ENCODE measurements around the gene ADH6.
"Not testable (repeated sequence)": the region's sequence is repeated elsewhere in the genome, so short reads cannot be mapped to it uniquely, and the experiment has no call there.

The ADH6 gene

GRCh38 chr4:99219072-99219471 lies at the start of gene ADH6:
TSS of gene ADH6 (minus strand) at chr4:99219246. CDS start at chr4:99219152, 94 bp downstream.
- no peak for DNase-seq (ENCODE audit: low read depth in 2 of 2)

GRCh38 chr4:99264927-99265326 lies 45.9 kb upstream of the ADH6 start:
- DNase-seq (ENCODE audit: low read depth in 2 of 2), result no peak

- DNase-seq (ENCODE audit: low read depth in 2 of 2), result no peak
Measured at GRCh38 chr4:99252746-99253145, 33.7 kb upstream of the ADH6 start.

GRCh38 chr4:99248714-99249113 lies 29.7 kb upstream of the ADH6 start:
- DNase-seq (ENCODE audit: low read depth in 2 of 2), result no peak

GRCh38 chr4:99235955-99236354 lies 16.9 kb upstream of the ADH6 start:
- DNase-seq (ENCODE audit: low read depth in 2 of 2), result no peak

GRCh38 chr4:99234331-99235010 lies 15.4 kb upstream of the ADH6 start:
- DNase-seq (ENCODE audit: low read depth in 2 of 2), result no peak

- DNase-seq (ENCODE audit: low read depth in 2 of 2), result not testable (repeated sequence)
Measured at GRCh38 chr4:99233397-99233796, 14.4 kb upstream of the ADH6 start.

GRCh38 chr4:99228706-99229105 lies 9.7 kb upstream of the ADH6 start:
- not testable (repeated sequence) for DNase-seq (ENCODE audit: low read depth in 2 of 2)

- DNase-seq (ENCODE audit: low read depth in 2 of 2), result not testable (repeated sequence)
Measured at GRCh38 chr4:99227646-99228045, 8.6 kb upstream of the ADH6 start.

GRCh38 chr4:99221980-99222379 lies 2.9 kb upstream of the ADH6 start:
- DNase-seq (ENCODE audit: low read depth in 2 of 2), result no peak

GRCh38 chr4:99219479-99219878 lies 433 bp upstream of the ADH6 start:
- DNase-seq (ENCODE audit: low read depth in 2 of 2), result no peak

GRCh38 chr4:99215521-99215920 lies 3.5 kb downstream of the ADH6 start:
- DNase-seq (ENCODE audit: low read depth in 2 of 2), result no peak

GRCh38 chr4:99210789-99211188 lies 8.3 kb downstream of the ADH6 start:
- no peak for DNase-seq (ENCODE audit: low read depth in 2 of 2)

GRCh38 chr4:99209671-99210070 lies 9.4 kb downstream of the ADH6 start:
- DNase-seq (ENCODE audit: low read depth in 2 of 2), result no peak

GRCh38 chr4:99208719-99209075 lies 10.3 kb downstream of the ADH6 start:
- no peak for DNase-seq (ENCODE audit: low read depth in 2 of 2)

GRCh38 chr4:99207911-99208718 lies 10.9 kb downstream of the ADH6 start:
- DNase-seq (ENCODE audit: low read depth in 2 of 2), result no peak

- DNase-seq (ENCODE audit: low read depth in 2 of 2), result no peak
Measured at GRCh38 chr4:99207069-99207743, 11.8 kb downstream of the ADH6 start.

- no peak for DNase-seq (ENCODE audit: low read depth in 2 of 2)
Measured at GRCh38 chr4:99205153-99205979, 13.7 kb downstream of the ADH6 start.

- DNase-seq (ENCODE audit: low read depth in 2 of 2), result no peak
Measured at GRCh38 chr4:99202536-99202935, 16.5 kb downstream of the ADH6 start.

- DNase-seq (ENCODE audit: low read depth in 2 of 2), result no peak
Measured at GRCh38 chr4:99202094-99202493, 17.0 kb downstream of the ADH6 start.

GRCh38 chr4:99201690-99202089 lies 17.4 kb downstream of the ADH6 start:
- DNase-seq (ENCODE audit: low read depth in 2 of 2), result no peak

GRCh38 chr4:99200138-99200537 lies 18.9 kb downstream of the ADH6 start:
- DNase-seq (ENCODE audit: low read depth in 2 of 2), result no peak

Data from stimulated activated CD8-positive, alpha-beta memory T cell treated with anti-CD3 and anti-CD28 coated beads, Interleukin-2, amount 100 ng/mL, for 48 hours (primary cell).